ENCODE results near the gene GIN1. TPM values are rescaled to one million over a fixed set of nuclear protein-coding genes. Genes with fewer than 3 reads are reported as not detected.

The GIN1 gene
- total RNA-seq, 2 donors from 2014 or later: 5.6 to 8.0 TPM

- ATAC-seq (ENCODE audit: insufficient number of reproducible peaks, low FRiP score, low read depth) (no peak), DNase-seq (ENCODE audit: low spot score) (no peak)
- no peaks in the 10 kb centered on the region for H3K9me3 ChIP-seq
- H3K4me3 ChIP-seq: no peak overlapping the region
- no peaks in the 10 kb centered on the region for H3K36me3 ChIP-seq
- TF ChIP-seq, protein P1, sequence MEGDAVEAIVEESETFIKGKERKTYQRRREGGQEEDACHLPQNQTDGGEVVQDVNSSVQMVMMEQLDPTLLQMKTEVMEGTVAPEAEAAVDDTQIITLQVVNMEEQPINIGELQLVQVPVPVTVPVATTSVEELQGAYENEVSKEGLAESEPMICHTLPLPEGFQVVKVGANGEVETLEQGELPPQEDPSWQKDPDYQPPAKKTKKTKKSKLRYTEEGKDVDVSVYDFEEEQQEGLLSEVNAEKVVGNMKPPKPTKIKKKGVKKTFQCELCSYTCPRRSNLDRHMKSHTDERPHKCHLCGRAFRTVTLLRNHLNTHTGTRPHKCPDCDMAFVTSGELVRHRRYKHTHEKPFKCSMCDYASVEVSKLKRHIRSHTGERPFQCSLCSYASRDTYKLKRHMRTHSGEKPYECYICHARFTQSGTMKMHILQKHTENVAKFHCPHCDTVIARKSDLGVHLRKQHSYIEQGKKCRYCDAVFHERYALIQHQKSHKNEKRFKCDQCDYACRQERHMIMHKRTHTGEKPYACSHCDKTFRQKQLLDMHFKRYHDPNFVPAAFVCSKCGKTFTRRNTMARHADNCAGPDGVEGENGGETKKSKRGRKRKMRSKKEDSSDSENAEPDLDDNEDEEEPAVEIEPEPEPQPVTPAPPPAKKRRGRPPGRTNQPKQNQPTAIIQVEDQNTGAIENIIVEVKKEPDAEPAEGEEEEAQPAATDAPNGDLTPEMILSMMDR (IDR thresholded peaks at IDR 0.05): no peak
- no peaks in the 10 kb centered on the region for H3K4me1 ChIP-seq (ENCODE audit: control insufficient read depth in 1 of 2, low read depth in 2 of 2)
- no peak overlapping the region for H3K27ac ChIP-seq
- no peaks in the 10 kb centered on the region for H3K27me3 ChIP-seq (replicated peaks; ENCODE audit: insufficient read depth)
Observed at GRCh38 chr5:103037673-103038455, 82.1 kb downstream of the GIN1 start.

DNA sequence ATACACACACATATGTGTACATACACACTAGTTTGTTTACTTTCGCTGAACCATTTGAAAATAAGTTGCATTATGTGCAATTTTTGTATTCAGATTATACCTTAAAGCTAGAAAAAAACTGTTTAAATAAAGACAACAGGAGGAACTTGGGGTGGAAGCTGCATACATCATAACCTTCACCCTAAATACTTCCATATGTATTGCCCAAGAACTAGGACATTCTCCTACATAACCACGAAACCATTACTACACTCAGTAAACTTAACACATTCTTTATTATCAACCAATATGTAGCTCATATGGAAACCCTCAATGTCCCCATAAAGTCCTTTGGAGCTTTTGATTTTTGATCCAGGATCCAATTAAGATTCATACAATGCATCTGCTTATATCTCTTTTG, 83.3 kb downstream of the GIN1 start:
- TF ChIP-seq, protein P1 (IDR thresholded peaks at IDR 0.05): no peak
- Histone ChIP-seq H3K9me3 (no peaks in the 10 kb centered on the region), H3K27me3 (replicated peaks; ENCODE audit: insufficient read depth) (no peaks in the 10 kb centered on the region), H3K4me1 (ENCODE audit: control insufficient read depth in 1 of 2, low read depth in 2 of 2) (no peaks in the 10 kb centered on the region), H3K4me3 (no peak overlapping the region), H3K27ac (no peak overlapping the region), H3K36me3 (peaks cover 8% of the 10 kb centered on the region)
- no peak for ATAC-seq (ENCODE audit: insufficient number of reproducible peaks, low FRiP score, low read depth)
- no peak for DNase-seq (ENCODE audit: low spot score)

Other genes starting within 250 kb of the GIN1 start
- 10 to 100 TPM; 60.8 to 67.5 TPM for gene PPIP5K2, start 163 bp upstream of the GIN1 start, total RNA-seq
- gene MACIR, start 138.6 kb upstream of the GIN1 start, total RNA-seq: 1 to 10 TPM; 4.7 to 8.3 TPM